WTC11 (cell line): ENCODE measurements around the gene CRCP. TPM values are rescaled to one million over a fixed set of nuclear protein-coding genes. Genes with fewer than 3 reads are reported as not detected.

Experiments used
- ATAC-seq: fragments of 200-7000 bp; cut with Tn5 transposase; 2 replicates; pipeline ENCODE4 v1.10.0; 2021; ENCODE audit warnings: mild to moderate bottlenecking, moderate library complexity
- CTCF ChIA-PET: fragments of 300-600 bp; sonication (Branson Sonifier 250); formaldehyde crosslinking; loops from one replicate; lab custom pipeline; 2021; ENCODE audit warnings: antibody characterized with exemption; lab: Charles Lee
- POLR2A ChIA-PET: fragments of 350-600 bp; sonication (Branson Sonifier 250); formaldehyde crosslinking; loops from one replicate; lab custom pipeline; 2021; ENCODE audit warnings: antibody characterized with exemption; lab: Charles Lee
- DNase-seq: peaks from one replicate; pipeline ENCODE4 v3.0.0; 2021; ENCODE audit warnings: low spot score
- H3K27ac Mint-ChIP-seq: 2 replicates; pipeline ENCODE4 v1.8.0; 2021; ENCODE audit warnings: mixed read lengths
- H3K27me3 Mint-ChIP-seq: 2 replicates; pipeline ENCODE4 v1.8.0; 2021; ENCODE audit warnings: low read depth, mild to moderate bottlenecking, moderate library complexity, mixed read lengths
- H3K36me3 Mint-ChIP-seq: 2 replicates; pipeline ENCODE4 v1.8.0; 2021; ENCODE audit warnings: mixed read lengths
- H3K4me1 Mint-ChIP-seq: 2 replicates; pipeline ENCODE4 v1.8.0; 2022; ENCODE audit warnings: mixed read lengths
- H3K4me3 Mint-ChIP-seq: 2 replicates; pipeline ENCODE4 v1.8.0; 2021; ENCODE audit warnings: mild to moderate bottlenecking, moderate library complexity, mixed read lengths
- H3K9me3 Mint-ChIP-seq: 2 replicates; pipeline ENCODE4 v1.8.0; 2021; ENCODE audit warnings: mixed read lengths
- AFF4 ChIP-seq: sonication (generic); formaldehyde crosslinking; IDR thresholded peaks from 2 replicates; pipeline ENCODE4 v1.8.1; 2023; ENCODE audit warnings: mild to moderate bottlenecking, missing genetic modification reagents, borderline replicate concordance
- AR ChIP-seq: fragments of 250-450 bp; sonication (Bioruptor Pico); IDR thresholded peaks from 2 replicates; pipeline ENCODE4 v1.9.0; 2021; ENCODE audit warnings: mild to moderate bottlenecking
- ARID4B ChIP-seq: sonication (generic); formaldehyde crosslinking; IDR thresholded peaks from 2 replicates; pipeline ENCODE4 v1.8.0; 2023; ENCODE audit warnings: missing genetic modification reagents, mild to moderate bottlenecking, borderline replicate concordance
- CTCF ChIP-seq: fragments of 200-600 bp; IDR thresholded peaks from 2 replicates; pipeline ENCODE4 v1.8.0; 2022; ENCODE audit warnings: antibody characterized with exemption
- E2F1 ChIP-seq: sonication (generic); formaldehyde crosslinking; IDR thresholded peaks from 2 replicates; pipeline ENCODE4 v1.8.0; 2022; ENCODE audit warnings: mild to moderate bottlenecking, missing genetic modification reagents
- ESRRA ChIP-seq: sonication (generic); formaldehyde crosslinking; IDR thresholded peaks from 2 replicates; pipeline ENCODE4 v1.8.1; 2022; ENCODE audit warnings: mild to moderate bottlenecking, missing genetic modification reagents, borderline replicate concordance
- ETV6 ChIP-seq: sonication (generic); formaldehyde crosslinking; IDR thresholded peaks from 2 replicates; pipeline ENCODE4 v1.8.1; 2022; ENCODE audit warnings: mild to moderate bottlenecking, missing genetic modification reagents
- FOXP4 ChIP-seq: sonication (generic); formaldehyde crosslinking; IDR thresholded peaks from 2 replicates; pipeline ENCODE4 v1.8.0; 2022; ENCODE audit warnings: mild to moderate bottlenecking, missing genetic modification reagents
- JUN ChIP-seq: sonication (generic); formaldehyde crosslinking; IDR thresholded peaks from 2 replicates; pipeline ENCODE4 v1.8.0; 2023; ENCODE audit warnings: mild to moderate bottlenecking, missing genetic modification reagents
- SMAD3 ChIP-seq: sonication (generic); formaldehyde crosslinking; IDR thresholded peaks from 2 replicates; pipeline ENCODE4 v1.8.0; 2022; ENCODE audit warnings: missing genetic modification reagents, mild to moderate bottlenecking, borderline replicate concordance
- SOX15 ChIP-seq: fragments of 250-450 bp; sonication (Bioruptor Pico); IDR thresholded peaks from 2 replicates; pipeline ENCODE4 v1.9.0; 2021; ENCODE audit warnings: mild to moderate bottlenecking
- SP1 ChIP-seq: sonication (generic); formaldehyde crosslinking; conservative IDR thresholded peaks from 2 replicates; pipeline ENCODE4 v1.8.1; 2022; ENCODE audit warnings: missing genetic modification reagents
- TEAD1 ChIP-seq: sonication (generic); formaldehyde crosslinking; IDR thresholded peaks from 2 replicates; pipeline ENCODE4 v1.8.0; 2022; ENCODE audit warnings: mild to moderate bottlenecking, missing genetic modification reagents
- ZMAT4 ChIP-seq: fragments of 250-450 bp; sonication (Bioruptor Pico); IDR thresholded peaks from 2 replicates; pipeline ENCODE4 v1.9.0; 2021; ENCODE audit warnings: mild to moderate bottlenecking
- ZNF263 ChIP-seq: sonication (generic); formaldehyde crosslinking; IDR thresholded peaks from 2 replicates; pipeline ENCODE4 v1.8.1; 2022; ENCODE audit warnings: low read depth, mild to moderate bottlenecking, moderate library complexity, missing genetic modification reagents
- ZNF512 ChIP-seq: sonication (generic); formaldehyde crosslinking; IDR thresholded peaks from 2 replicates; pipeline ENCODE4 v1.8.1; 2022; ENCODE audit warnings: missing genetic modification reagents, borderline replicate concordance
- total RNA-seq: library from RNA; stranded (reverse); gene quantifications from 3 replicates; pipeline ENCODE4 v1.2.3, GENCODE V29; 2021

The CRCP gene
- total RNA-seq, 1 experiment from 2014 or later = 23.3 TPM

GRCh38 chr7:66075590-66076461 is 38.8 kb upstream of the CRCP start, which contains the start of gene ASL:
ASL (plus strand) TSS chr7:66075819; CDS start chr7:66076082, 263 bp downstream.
- CTCF ChIA-PET = interaction anchor here (0.5 to 2.0 kb wide), 4 partner anchors 8 to 338 kb away, joined by 3 to 8 read pairs (median 4); no protein-coding TSS in a partner anchor
- peak; percentile 99 for ATAC-seq
- no peaks in the 10 kb centered on the region for H3K36me3 Mint-ChIP-seq
- POLR2A ChIA-PET = interaction anchor here (0.6 to 1.5 kb wide), 6 partner anchors 32 to 617 kb away, joined by 3 to 7 read pairs (median 4); partner anchors contain the start of gene TPST1
- DNase-seq = peak; percentile 96
- H3K9me3 Mint-ChIP-seq = no peaks in the 10 kb centered on the region
- H3K4me3 Mint-ChIP-seq = peak within 1 kb of the TSS; percentile 83
- peaks cover 8% of the 10 kb centered on the region for H3K4me1 Mint-ChIP-seq
- H3K27me3 Mint-ChIP-seq = peaks cover 3% of the 10 kb centered on the region; the same call in 1 of the 2 replicates
- peak within 1 kb of the TSS; percentile 96 for H3K27ac Mint-ChIP-seq
- TF ChIP-seq ARID4B (CRISPR knock-in tag) (peak; percentile 90; the same call in 1 of the 2 replicates), SMAD3 (CRISPR knock-in tag) (no peak), AFF4 (CRISPR knock-in tag) (no peak), ZNF512 (CRISPR knock-in tag) (no peak), AR (CRISPR knock-in tag) (no peak), ESRRA (0 out of 2 replicates have a peak, but pooled peaks have one; percentile 34), CTCF (no peak), FOXP4 (CRISPR knock-in tag) (peak; percentile 75), ETV6 (CRISPR knock-in tag) (peak; percentile 67; the same call in 1 of the 2 replicates), JUN (CRISPR knock-in tag) (no peak), E2F1 (CRISPR knock-in tag) (no peak; the same call in 1 of the 2 replicates), SP1 (CRISPR knock-in tag) (peak; percentile 98), ZMAT4 (no peak), ZNF263 (no peak), SOX15 (CRISPR knock-in tag) (no peak), TEAD1 (no peak)
